HG03097 (cell line): ENCODE data around the gene LCOR.
"Not testable (repeated sequence)": the region's sequence is repeated elsewhere in the genome, so short reads cannot be mapped to it uniquely, and the experiment has no call there.

Source experiments
- ATAC-seq: cut with Tn5 transposase; IDR thresholded peaks from one replicate; pipeline ENCODE4 v1.9.1; 2021; ENCODE audit not compliant: unreplicated experiment, low FRiP score

LCOR gene

DNA sequence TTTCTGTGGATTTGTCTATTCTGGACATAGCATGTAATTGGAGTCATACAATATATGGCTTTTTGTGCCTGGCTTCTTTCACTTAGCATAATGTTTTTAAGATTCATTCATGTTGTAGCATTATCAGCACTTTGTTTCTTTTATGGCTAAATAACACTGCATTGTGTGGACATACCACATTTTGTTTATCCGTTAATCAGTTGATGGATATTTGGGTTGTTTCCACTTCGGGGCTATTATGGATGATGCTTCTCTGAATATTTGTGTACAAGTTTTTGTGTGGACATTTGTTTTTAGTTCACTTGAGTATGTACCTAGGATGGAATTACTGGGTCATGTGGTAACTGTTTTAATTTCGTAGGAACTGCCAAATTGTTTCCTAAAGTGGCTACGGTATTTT lies 6.4 kb downstream of the LCOR start:
- no peak for ATAC-seq

DNA sequence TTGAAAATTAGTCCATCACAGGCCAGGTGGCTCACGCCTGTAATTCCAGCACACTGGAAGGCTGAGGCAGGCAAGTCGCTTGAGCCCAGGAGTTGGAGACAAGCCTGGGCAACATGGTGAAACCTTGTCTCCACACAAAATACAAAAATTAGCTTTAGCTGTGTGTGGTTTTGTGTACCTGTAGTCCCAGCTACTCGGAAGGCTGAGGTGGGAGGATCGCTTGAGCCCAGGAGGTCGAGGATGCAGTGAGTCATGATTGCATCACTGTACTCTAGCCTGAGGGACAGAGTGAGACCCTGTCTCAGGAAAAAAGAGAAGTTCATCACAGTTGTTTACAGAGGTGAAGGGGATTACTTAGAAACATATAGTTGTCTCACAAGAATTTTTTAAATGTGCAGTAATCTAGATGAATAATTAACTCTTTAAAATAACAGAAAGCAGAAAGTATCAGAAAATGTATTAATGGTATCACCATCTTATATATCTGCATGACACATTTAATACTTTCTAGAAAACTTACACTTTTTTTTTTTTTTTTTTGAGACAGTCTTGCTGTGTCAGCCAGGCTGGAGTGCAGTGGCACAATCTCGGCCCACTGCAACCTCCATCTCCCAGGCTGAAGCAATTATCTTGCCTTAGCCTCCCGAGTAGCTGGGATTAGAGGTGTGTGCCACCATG lies 8.9 kb downstream of the LCOR start:
- ATAC-seq, result no peak

GRCh38 chr10:96842896-96843723 lies 11.0 kb downstream of the LCOR start:
- ATAC-seq, result no peak

DNA sequence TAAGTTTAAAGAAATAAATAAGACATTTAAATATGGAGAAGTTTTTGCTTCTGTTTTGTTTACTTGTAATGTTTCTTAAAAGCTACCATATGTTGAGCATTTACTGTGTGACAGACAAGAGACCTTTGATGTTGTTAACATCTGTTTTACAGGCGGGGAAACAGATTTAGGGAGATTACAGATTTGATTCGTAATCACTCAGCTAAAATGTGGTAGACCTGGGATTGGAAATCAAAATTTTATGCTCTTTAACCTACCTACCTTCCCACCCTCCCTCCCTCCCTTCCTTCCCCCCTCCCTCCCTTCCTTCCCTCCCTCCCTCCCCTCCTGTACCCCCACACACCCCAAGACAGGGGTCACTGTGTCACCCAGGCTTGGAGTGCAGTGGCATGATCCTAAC lies 11.7 kb downstream of the LCOR start:
- ATAC-seq, result no peak

DNA sequence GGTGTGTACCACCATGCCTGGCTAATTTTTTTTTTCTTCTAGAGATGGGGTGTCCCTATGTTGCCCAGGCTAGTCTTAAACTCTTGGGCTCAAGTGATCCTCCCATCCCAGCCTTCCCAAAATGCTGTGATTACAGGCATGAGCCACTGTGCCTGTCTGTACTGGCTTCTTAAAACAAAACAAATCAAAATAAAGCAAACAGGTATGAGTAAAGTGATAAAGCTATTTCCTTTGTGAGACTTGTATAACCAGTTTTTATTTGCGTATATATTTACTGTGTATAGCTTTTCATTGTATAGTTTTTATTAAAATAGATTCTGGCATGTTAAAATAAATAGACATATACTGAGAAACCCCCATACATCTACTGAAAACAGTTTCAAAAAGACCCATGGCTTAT lies 14.3 kb downstream of the LCOR start:
- ATAC-seq, result no peak

- no peak for ATAC-seq
These were observed 14.8 kb downstream of the LCOR start for GRCh38 chr10:96846926-96847325.

DNA sequence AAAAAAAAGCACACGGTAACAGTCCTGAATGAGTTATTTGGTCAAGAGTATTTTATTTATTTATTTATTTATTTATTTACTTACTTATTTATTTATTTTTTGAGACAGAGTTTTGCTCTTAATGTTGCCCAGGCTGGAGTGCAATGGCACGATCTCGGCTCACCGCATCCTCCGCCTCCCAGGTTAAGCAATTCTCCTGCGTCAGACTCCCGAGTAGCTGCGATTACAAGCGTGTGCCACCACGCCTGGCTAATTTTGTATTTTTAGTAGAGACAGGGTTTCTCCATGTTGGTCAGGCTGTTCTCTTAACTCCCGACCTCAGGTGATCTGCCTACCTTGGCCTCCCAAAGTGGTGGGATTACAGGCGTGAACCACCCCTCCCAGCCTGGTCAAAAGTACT lies 15.3 kb downstream of the LCOR start:
- ATAC-seq, result not testable (repeated sequence)

- no peak for ATAC-seq
These were observed 18.0 kb downstream of the LCOR start for GRCh38 chr10:96850113-96850512.

- no peak for ATAC-seq
These were observed 18.7 kb downstream of the LCOR start for GRCh38 chr10:96850825-96851224.

GRCh38 chr10:96851281-96851680 lies 19.2 kb downstream of the LCOR start:
- ATAC-seq, result no peak

- ATAC-seq, result no peak
These were observed 24.2 kb downstream of the LCOR start for GRCh38 chr10:96856317-96856716.

DNA sequence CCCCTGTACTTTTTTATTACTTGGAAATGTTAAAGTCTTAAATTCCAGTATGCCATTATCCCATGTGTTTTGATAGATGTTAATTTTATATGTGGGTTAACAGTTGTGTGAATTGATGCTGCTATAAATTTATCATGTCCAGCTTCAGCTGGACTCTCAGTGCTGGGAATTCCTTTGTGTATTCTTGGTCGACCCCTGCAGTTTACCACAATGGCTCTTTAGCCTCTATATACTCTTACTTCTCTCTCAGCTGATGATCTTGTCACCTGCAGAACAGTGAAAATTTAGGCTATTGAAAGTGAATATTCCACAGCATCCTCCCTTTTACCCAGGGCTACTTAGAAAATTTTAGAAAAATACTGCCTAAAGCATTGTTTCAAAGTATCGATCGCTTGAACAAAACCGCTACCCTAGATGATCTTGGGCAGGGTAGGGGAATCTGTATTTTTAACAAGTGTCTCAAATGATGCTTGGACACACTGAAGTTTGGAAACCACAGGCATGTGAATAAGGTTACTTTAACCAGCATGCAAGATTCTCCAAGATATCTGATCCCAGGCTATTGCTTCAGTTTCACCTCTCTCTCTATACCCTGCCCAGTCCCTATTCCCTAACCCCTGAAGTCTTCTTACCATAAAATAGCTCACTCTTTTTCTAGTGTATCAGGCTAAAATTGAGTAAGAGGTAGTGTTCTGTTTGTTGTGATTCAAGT lies 25.4 kb downstream of the LCOR start:
- no peak for ATAC-seq

DNA sequence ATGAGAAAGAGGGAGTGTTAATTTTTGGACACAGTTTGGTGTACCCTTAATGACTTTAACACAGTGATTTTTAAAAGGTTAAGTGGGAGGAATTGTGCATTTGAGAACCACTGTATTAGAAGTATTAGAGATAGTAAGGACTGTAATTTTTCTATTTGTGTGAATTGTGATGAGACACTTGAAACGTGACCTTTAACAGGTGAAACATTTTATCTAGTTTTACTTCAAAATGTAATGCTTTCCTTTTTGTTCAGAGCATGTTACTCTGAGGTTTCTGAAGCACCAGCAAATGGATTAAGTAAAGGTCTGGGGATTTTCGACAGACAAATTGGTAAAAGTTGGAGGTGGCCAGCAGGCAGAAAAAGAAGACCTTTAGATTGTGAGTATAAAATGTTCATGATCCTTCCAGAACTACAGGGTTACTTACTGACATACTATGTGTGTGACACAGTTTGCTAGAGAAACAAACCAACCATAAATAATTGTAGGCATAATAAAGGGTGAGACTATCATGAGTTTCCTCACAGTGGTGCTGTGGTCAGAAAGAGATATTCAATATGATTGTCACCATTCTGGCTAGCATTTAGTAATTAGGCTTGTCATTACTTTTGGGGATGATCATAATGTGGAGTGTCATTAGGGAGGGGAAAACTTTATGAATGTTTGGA lies 26.1 kb downstream of the LCOR start:
- no peak for ATAC-seq

DNA sequence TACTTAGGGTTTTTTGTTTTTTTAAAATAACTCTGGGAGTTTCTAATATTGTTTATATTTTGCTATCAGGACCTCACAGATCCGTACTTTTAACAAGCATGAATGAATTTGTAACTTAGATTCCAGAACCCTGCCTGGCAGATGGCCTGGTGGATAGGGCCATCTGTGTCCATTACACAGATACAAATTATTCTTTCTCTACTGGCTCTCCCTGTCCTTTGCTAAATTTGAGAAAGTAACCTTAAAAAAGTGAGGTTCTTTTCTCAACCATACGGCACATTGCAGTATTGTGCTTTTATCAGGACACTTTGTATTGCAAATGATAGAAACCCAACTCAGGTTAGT lies 26.6 kb downstream of the LCOR start:
- ATAC-seq, result no peak

- ATAC-seq, result no peak
These were observed 28.7 kb downstream of the LCOR start for GRCh38 chr10:96860631-96861277.

DNA sequence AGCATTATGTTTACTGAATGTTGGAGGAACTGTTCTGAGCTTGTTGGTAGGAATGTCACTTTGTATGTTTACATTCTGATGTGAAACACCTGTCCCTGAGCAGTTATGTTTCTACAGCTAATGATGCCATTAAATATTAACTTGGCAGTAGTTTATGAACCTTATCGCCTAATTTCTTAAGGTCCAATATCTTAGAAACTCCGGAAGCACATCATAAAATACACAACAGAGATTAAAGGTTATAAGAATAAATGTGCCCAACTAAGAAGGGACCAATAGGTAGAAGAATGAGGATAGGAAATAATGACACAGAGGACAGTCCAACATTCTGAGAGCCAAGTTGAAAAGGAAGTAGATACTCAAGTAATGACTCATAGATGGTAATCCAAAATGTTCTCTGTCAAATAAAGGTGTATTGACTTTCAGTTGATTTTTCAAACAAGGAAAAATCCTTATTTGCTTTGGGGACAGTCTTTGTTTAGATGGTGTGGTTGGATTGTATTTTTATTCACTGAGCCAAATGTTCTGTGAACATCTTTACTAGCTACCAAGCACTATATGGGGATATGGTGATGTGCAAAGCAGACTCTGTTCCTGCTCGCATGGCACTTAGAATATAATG lies 31.9 kb downstream of the LCOR start:
- no peak for ATAC-seq

GRCh38 chr10:96873086-96873485 lies 41.0 kb downstream of the LCOR start:
- ATAC-seq, result no peak

- ATAC-seq, result no peak
These were observed 41.8 kb downstream of the LCOR start for GRCh38 chr10:96873756-96874467.

GRCh38 chr10:96878057-96878456 lies 46.0 kb downstream of the LCOR start:
- no peak for ATAC-seq

- ATAC-seq, result no peak
These were observed 48.5 kb downstream of the LCOR start for GRCh38 chr10:96880575-96880974.
